Loucy (cell line): ENCODE measurements around the gene CELF2.

Experiments used
- H2AFZ ChIP-seq: fragments of 200-600 bp; sonication (generic); 2 replicates; pipeline ENCODE4 v1.6.0; 2016; ENCODE audit warnings: antibody characterized with exemption, mild to moderate bottlenecking, low read length, moderate library complexity
- H3F3A ChIP-seq: fragments of 200-600 bp; 2 replicates; pipeline ENCODE4 v1.6.0; 2016; ENCODE audit warnings: antibody characterized with exemption, low read depth, mild to moderate bottlenecking
- H3K27me3 ChIP-seq: fragments of 200-600 bp; sonication (generic); 2 replicates; pipeline ENCODE4 v1.6.1; 2014; ENCODE audit warnings: low read length, mild to moderate bottlenecking; ENCODE audit not compliant: insufficient read depth, poor library complexity, severe bottlenecking
- H3K36me3 ChIP-seq: fragments of 200-600 bp; sonication (generic); 2 replicates; pipeline ENCODE4 v1.6.1; 2016; ENCODE audit warnings: low read length; ENCODE audit not compliant: insufficient read depth
- H3K4me1 ChIP-seq: fragments of 200-600 bp; sonication (generic); 2 replicates; pipeline ENCODE4 v1.5.1; 2014; ENCODE audit warnings: low read length, mild to moderate bottlenecking; ENCODE audit not compliant: insufficient read depth, poor library complexity, severe bottlenecking
- H3K4me2 ChIP-seq: fragments of 200-600 bp; sonication (generic); 2 replicates; pipeline ENCODE4 v1.6.0; 2014; ENCODE audit warnings: antibody characterized with exemption, low read length, low read depth, mild to moderate bottlenecking; ENCODE audit not compliant: poor library complexity, severe bottlenecking
- H3K4me3 ChIP-seq: fragments of 200-600 bp; sonication (generic); 2 replicates; pipeline ENCODE4 v1.5.1; 2014; ENCODE audit warnings: low read length, mild to moderate bottlenecking, mixed read lengths; ENCODE audit not compliant: poor library complexity, severe bottlenecking
- H3K79me2 ChIP-seq: fragments of 200-600 bp; sonication (generic); 2 replicates; pipeline ENCODE4 v1.6.1; 2014; ENCODE audit warnings: low read length; ENCODE audit not compliant: insufficient read depth
- H3K9ac ChIP-seq: fragments of 200-600 bp; sonication (generic); 2 replicates; pipeline ENCODE4 v1.6.0; 2014; ENCODE audit warnings: mild to moderate bottlenecking, low read depth, low read length, moderate library complexity; ENCODE audit not compliant: poor library complexity, severe bottlenecking
- H3K9me2 ChIP-seq: fragments of 200-600 bp; sonication (generic); replicated peaks from 2 replicates; pipeline ENCODE4 v1.6.1; 2016; ENCODE audit warnings: low read depth, low read length, mixed read lengths
- H3K9me3 ChIP-seq: fragments of 200-600 bp; sonication (generic); 2 replicates; pipeline ENCODE4 v1.6.1; 2014; ENCODE audit warnings: mild to moderate bottlenecking, antibody characterized with exemption, low read length, low read depth; ENCODE audit not compliant: insufficient read depth
- H4K20me1 ChIP-seq: fragments of 200-600 bp; sonication (generic); 2 replicates; pipeline ENCODE4 v1.6.0; 2014; ENCODE audit warnings: antibody characterized with exemption, low read length, mild to moderate bottlenecking; ENCODE audit not compliant: insufficient read depth, poor library complexity, severe bottlenecking
- CTCF ChIP-seq: fragments of 200-600 bp; sonication (generic); conservative IDR thresholded peaks from 2 replicates; pipeline ENCODE4 v1.5.1; 2014; ENCODE audit warnings: mild to moderate bottlenecking, antibody characterized with exemption, low read length
- EZH2phosphoT487 ChIP-seq: fragments of 200-600 bp; IDR thresholded peaks from 2 replicates; pipeline ENCODE4 v1.6.1; 2018; ENCODE audit warnings: antibody characterized with exemption, mild to moderate bottlenecking, moderate library complexity, borderline replicate concordance

Gene CELF2

GRCh38 chr10:10987111-10987510 lies 30.6 kb upstream of the CELF2 start:
- Histone ChIP-seq H3K27me3 (no peaks in the 10 kb centered on the region), H3K79me2 (no peaks in the 10 kb centered on the region), H3K9me2 (no peaks in the 10 kb centered on the region), H3K4me1 (no peaks in the 10 kb centered on the region), H3K4me2 (no peak overlapping the region), H2AFZ (no peak overlapping the region), H3F3A (no peaks in the 10 kb centered on the region), H4K20me1 (no peaks in the 10 kb centered on the region), H3K36me3 (no peaks in the 10 kb centered on the region), H3K9me3 (no peaks in the 10 kb centered on the region), H3K9ac (no peak overlapping the region), H3K4me3 (no peak overlapping the region)
- TF ChIP-seq CTCF (no peak), EZH2phosphoT487 (no peak)

GRCh38 chr10:10989669-10990068 lies 28.0 kb upstream of the CELF2 start:
- no peaks in the 10 kb centered on the region for H3F3A ChIP-seq
- no peaks in the 10 kb centered on the region for H4K20me1 ChIP-seq
- H3K9ac ChIP-seq = no peak overlapping the region
- H2AFZ ChIP-seq = no peak overlapping the region
- H3K4me2 ChIP-seq = no peak overlapping the region
- TF ChIP-seq EZH2phosphoT487 (no peak), CTCF (no peak)
- no peaks in the 10 kb centered on the region for H3K36me3 ChIP-seq
- H3K9me2 ChIP-seq = no peaks in the 10 kb centered on the region
- H3K27me3 ChIP-seq = no peaks in the 10 kb centered on the region
- H3K4me1 ChIP-seq = no peaks in the 10 kb centered on the region
- H3K4me3 ChIP-seq = no peak overlapping the region
- no peaks in the 10 kb centered on the region for H3K79me2 ChIP-seq
- no peaks in the 10 kb centered on the region for H3K9me3 ChIP-seq

- no peaks in the 10 kb centered on the region for H3K79me2 ChIP-seq
- H3K4me2 ChIP-seq = no peak overlapping the region
- H3K9me3 ChIP-seq = no peaks in the 10 kb centered on the region
- H3K9me2 ChIP-seq = no peaks in the 10 kb centered on the region
- H3K4me3 ChIP-seq = no peak overlapping the region
- no peaks in the 10 kb centered on the region for H3K27me3 ChIP-seq
- H3K36me3 ChIP-seq = no peaks in the 10 kb centered on the region
- H3F3A ChIP-seq = no peaks in the 10 kb centered on the region
- H3K9ac ChIP-seq = no peak overlapping the region
- H2AFZ ChIP-seq = no peak overlapping the region
- no peaks in the 10 kb centered on the region for H4K20me1 ChIP-seq
- TF ChIP-seq EZH2phosphoT487 = no peak
- no peak for TF ChIP-seq CTCF
- H3K4me1 ChIP-seq = no peaks in the 10 kb centered on the region
Observed at GRCh38 chr10:10991144-10991543, 26.5 kb upstream of the CELF2 start.
